Inflammatory macrophage treated with lipopolysaccharide for 1 hour (primary cell): ENCODE data around the gene IQCB1.
"Not testable (repeated sequence)": the region's sequence is repeated elsewhere in the genome, so short reads cannot be mapped to it uniquely, and the experiment has no call there.

Source experiments
- DNase-seq, 2 donors: peaks; one replicate each; pipeline ENCODE4 v3.0.0-alpha.2; 2020 to 2022

The IQCB1 gene

DNA sequence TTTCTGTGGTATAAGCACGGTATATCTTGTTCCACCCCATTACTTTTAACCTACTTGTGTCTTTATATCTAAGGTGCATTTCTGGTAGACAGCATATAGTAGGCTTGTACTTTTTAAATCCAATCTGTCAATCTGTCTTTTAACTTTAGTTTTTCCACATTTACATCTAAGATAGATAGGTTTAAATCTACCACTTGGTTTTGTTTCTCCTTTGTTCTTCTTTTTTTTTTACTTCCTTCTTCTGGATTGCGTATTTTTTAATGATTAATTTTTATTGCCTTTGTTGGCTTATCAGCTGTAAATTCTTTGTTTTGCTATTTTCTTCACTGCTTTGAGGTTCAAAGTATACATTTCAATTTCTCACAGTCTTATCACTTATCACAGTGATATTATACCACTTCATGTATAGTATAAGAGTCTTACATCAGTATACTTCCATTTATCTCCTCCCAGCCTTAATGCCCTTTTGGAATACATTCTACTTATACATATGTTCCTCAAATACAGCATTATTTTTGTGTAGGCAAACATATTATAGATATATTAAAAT, 31.0 kb downstream of the IQCB1 start:
- peak in 1 of 2 donors; percentile 3 for DNase-seq

DNA sequence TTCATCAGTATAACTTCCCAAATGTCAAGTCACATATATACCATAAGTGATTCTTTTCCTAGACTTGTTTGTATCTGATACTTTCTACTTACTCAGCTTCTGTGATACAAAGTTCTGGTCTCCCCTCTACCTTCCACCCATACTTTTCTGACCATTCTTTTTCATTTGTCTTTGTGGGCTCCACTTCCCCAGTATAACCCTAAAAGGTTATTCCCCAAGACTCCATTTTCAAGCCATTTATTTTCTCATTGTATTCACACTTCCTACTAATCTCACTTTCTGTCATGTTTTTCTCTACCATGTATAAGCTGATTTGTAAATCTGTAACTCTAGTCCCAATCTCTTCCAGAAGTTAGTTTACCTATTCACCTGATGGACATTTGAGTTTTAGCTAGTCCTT, 34.0 kb downstream of the IQCB1 start:
- no peak for DNase-seq

DNA sequence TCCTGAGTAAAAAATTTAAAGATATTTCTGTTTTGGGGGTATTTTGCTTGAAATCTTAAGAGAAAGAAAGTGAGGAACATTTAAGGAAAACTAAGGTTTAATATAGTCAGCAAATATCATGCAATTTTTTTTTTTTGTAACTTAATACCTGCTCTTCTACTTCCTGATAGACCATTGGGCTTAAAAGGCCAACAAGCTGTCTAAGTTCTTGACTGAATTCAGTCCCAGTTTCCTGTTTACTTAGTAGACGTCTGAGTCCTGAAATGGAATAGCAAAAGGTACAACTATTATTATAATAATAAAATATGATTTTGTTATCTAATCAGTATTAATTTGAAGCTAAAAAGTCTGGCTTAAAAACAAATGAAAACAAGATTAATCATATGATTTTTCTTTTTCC, 37.9 kb downstream of the IQCB1 start:
- DNase-seq, result no peak

DNA sequence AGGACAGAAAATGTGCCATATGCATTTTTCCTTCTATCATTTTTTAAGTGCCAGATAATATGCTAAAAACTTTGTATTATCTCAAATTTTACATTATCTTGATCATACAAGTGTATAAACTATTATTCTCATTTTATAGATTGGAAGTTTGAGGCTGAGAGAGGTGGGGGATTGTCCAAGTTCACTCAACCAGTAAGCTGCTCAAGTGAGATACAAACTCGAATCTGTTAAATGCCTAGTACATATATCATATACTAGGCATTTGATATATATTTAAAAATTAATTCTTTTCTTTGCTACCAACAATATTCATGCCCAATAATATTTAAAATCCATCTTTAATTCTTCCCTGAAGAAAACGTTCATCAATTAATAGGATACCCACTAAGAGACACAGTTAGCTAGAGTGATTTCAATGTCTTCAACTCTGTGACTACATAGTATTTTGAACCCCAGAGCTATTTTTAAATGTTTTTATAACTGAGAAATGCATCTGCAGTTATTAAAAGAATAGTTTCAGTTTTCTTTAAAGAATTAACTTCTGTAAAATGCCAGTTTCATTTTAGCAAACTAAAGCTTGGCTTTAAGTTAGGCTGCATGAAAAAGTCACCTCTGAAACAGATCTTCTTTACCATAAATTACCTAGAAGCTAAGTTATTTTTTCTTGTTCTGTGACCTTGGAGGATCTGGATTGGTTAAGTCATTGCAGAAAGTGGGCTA, 40.4 kb downstream of the IQCB1 start:
- no peak for DNase-seq

DNA sequence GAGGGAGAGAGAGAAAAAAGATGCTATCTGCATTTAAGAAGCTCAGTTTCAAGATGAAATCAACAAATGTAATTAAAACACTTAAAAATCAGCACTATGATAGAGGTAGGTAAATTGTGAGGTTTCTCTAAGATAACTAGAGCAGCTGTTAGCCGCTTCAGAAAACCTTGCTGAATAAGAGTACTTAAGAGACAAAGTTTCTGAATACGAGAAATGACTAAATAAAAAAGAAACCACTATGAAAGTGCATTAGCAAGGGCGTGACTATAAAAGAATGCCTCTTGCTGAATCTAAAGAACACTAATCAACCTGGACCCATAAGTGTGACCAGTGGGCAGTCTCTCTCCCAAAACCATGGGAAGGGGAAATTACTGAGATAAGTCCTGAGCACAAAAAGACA, 41.8 kb downstream of the IQCB1 start:
- no peak for DNase-seq

DNA sequence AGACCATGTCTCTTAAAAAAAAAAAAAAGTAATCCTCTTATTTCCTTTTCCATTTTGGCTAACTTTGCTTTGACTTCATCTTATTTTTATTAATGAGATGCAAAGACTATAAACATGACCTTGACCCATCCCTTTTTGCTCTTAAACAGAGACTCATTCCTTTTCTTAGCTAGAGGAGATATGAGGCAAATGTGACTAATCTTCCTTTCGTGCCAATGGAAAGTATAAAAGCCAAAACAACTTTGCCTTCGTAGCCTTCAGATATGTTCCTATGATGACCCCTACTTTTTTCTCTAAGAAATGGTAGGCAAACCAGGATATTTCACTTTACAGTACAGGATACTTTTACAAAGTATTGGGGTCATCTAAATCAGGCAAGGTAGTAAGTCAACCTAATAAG, 48.4 kb downstream of the IQCB1 start:
- DNase-seq, result no peak

DNA sequence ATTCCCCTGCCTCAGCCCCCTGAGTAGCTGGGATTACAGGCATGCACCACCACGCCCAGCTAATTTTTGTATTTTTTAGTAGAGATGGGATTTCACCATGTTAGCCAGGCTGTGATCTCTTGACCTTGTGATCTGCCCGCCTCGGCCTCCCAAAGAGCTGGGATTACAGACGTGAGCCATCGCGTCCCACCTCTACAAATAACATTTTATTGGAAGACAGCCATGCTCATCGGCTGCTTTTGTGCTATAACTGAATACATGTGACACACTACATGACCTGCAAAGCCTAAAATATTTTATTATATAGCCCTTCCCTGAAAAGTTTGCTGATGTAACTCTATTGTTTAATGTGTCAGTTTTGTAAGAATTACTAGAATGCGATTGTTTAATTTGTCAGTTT, 52.1 kb downstream of the IQCB1 start:
- not testable (repeated sequence) for DNase-seq

DNA sequence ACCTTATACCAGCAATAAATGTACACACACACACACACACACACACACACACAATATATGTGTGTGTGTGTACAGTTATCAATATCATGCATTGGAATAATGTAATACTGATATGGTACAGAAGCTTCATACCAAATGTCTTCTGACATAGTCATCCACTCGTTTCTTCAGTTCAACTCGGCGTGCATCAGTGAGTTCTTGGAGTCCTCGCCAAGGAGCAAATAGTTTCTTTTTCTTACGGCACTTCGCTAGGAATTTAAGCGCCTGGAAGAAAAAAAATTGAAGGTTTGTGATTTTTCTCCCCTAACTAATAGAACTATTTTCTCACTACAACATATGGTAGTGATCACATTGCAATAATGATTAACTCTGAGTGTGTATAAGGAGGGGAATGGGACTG, 53.2 kb downstream of the IQCB1 start:
- no peak for DNase-seq

DNA sequence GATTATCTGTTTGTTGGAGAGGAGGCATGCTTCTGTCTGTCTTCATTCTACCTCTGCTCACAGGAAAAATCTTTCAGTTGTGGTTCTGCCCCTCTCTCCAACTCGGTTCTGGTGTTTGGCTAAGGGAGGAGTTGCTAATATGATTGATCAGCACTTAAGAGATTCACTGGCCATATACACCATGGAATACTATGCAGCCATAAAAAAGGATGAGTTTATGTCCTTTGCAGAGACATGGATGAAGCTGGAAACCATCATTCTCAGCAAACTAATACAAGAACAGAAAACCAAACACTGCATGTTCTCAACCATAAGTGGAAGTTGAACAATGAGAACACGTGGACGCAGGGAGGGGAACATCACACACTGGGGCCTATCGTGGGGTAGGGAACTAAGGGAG, 59.8 kb downstream of the IQCB1 start:
- not testable (repeated sequence) for DNase-seq

DNA sequence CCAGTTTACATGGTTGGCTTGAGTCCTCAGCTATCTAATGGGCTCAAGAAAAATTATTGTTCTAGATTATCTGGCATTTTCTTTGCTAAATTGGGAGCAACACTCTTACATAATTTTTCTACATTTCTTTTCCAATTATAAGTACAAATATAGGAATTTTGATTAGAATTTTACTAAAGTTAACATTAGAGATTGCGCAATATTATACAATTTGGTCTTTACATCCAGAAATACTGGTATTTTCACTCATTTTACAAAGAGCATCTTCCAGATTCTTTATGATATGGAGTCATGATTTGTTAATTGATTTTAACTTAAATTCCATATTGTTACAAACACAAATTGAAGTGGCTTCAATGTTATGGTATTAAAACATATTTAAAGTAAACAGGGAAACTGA, 65.6 kb downstream of the IQCB1 start:
- no peak for DNase-seq

DNA sequence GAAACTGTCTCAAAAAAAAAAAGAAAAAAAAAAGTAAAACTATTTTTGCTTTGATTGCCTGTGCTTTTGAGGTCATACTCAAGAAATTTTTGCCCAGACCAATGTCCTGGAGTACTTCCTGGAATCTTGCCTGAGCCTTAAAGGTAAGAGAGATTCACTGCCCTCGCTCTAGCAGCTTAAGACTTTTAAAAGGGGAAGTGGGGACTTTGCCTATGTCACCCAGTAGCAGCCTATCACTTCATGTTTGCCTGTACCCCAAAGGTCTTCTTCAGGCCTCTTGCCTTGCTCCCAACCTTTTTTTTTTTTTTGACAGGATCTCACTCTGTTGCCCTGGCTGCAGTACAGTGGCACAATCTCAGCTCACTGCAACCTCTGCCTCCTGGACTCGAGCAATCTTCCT, 66.4 kb downstream of the IQCB1 start:
- no peak for DNase-seq

DNA sequence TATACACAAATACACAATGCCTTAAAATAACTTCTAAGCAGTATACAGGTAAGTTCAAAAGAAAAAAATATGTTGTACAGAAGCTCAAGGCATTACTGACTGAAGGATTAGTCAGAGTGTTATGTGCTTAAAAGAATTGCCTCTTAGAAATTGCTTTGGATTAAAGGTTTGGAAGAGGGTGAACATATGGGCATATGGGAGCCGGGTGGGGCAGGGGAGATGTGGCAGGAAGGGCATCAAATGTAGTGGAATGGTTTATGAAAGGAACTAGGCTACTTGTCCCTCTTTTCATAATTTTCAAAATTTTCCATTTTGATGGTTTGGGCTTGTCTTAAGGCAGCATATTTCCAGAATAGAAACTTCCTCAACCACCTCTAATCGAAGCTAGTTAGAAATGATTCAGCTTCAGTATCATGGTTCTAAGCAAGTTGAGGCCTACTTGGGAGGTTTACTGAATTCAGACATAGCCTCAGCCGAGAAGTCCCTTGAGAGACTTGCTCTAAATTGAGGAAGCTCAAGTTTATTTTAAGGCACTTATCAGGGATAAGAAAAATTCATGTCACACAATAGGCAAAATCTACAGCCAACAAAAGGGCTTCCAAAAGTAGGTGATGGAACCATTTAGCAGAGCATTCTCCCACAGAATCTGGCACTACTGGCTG, 75.2 kb downstream of the IQCB1 start:
- no peak for DNase-seq

DNA sequence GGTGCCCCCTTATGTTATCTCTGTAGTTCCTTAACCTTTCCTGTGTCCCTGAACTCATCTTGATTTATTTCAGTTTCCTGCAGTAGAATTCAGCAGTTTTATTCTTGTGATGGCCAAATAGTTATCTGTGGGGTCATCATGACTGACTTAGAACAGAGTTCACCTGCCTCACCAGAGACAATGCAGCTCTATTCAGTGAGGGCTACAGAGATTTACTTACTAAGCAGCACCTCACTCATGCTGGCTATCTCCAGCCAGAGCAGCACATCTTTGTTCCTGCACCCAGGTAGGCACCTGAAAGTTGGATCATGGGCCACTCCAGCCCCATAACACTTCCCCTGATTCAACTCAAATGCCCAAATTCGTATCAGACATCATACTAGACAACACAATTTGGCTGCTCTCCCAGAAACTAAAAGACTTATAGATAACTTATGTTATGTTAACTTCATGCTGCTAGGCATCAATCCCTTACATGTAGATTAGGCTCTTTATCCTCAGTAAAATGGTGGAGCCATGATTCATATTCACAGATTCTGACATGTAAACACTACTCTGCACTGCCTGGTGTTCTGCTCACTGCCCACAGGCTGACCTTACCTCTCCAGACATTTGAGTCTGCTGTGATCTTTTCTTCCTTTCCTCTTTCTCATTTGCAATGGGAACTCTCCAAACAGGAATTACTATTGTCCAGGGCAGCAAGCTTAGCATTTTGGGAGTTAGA, 76.0 kb downstream of the IQCB1 start:
- no peak for DNase-seq

DNA sequence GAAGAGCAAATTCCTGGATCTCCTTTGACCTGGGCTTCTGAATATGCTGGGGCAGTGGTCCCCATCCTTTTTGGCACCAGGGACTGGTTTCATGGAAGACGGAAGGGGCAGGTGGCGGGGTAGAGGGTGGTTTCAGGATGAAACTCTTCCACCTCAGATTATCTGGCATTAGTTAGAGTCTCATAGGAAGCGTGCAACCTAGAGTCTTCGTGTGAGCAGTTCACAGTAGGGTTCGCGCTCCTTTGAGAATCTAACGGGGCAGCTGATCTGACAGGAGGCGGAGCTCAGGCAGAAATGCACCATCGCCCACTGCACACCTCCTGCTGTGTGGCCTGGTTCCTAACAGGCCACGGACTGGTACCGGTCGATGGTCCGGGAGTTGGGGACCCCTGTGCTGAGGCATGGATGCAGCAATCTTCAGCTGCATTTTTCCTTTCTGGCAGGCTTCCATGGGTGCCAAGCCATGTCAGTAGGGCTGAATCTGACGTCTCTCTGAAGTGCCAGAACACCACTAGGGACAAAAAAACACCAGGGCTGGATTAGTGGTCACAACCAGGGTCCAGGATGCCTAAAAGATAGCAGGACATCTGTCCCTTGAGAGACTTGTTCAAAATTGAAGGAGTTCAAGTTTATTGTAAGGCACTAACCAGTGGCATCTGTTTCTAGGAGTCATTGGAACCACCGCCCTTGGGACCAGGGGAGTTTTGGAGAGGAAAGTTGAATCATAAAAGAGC, 76.9 kb downstream of the IQCB1 start:
- DNase-seq, result no peak

DNA sequence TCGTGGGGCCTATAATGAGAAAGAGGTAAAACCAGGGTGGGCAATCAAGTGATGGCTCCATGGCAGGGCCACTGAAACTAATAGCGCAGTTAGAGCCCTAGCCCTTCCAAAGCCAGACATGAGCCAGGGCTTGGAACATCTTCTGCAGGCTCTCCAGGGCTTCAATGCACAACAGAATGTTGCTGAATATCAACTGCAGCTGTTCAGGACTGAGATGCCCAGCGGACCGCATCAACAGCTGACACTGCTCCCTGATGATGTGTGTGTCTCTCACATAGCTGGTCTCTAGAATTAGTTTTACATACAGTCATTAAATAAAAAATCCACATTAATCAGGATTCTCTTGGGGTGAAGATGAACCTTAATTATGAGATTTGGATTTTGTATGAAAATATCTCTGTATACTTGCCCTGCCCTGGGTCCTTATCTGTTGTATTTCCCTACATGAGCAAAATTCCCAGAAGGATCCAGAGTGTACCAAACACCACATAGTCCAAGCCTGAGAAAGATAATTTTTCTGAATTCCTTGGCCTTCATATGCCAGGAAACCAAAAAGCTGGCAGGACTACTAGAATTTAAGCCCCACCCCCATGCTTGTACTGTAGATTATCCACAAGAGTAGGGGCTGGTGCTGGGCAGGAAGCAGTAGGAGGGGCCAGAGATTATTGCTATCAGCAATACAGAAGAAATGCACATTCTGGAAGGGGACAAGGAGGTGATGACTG, 77.6 kb downstream of the IQCB1 start:
- DNase-seq, result no peak

DNA sequence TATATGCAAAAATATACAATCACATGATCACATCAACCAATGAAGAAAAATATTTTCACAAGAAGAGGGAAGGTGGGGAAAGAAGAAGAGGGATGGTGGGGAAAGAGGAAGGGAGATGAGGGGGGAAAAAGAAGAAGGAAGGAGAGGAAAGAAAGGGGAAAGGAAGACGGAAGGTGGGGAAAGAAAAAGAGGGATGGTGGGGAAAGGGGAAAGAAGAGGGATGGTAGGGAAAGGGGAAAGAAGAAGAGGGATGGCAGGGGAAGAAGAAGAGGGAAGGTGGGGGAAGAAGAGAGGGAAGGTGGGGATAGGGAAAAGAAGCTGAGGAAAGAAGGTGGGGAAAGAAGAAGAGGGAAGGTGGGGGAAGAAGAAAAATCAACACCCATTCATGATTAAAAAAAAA, 82.1 kb downstream of the IQCB1 start:
- no peak for DNase-seq

DNA sequence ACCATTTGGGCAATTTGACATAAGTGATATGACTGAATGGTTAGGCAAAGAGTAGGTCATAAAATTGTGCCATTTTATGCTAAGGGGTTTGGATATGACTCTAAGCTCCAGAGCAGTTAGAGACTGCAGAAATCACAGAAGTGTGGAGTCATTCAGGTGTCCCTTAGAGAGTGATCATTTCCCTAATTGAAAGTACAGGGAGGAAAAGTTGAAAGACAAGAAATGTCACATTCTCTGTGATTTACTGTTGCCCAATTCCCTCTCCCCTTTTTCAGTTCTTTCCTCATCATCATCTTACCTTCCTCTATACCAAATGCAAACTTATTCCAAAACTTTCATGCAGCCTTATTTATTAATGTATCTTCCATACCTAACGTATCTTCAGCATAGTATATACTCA, 82.6 kb downstream of the IQCB1 start:
- DNase-seq, result no peak

DNA sequence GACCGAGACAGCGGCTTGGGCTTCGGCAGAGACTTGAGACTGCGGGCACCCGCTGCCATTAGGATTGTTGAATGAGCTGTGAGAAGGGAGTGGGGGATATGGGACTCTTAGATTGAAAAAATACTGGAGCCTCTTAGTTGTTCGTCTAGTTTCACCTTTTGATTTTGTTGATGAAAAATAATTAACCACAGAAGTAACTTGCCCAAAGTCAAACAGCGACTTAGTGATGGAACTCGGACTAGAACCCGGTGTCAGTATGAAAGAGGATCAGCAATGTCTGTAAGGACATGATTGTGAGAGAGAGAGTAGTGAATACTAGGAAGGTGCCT, 84.8 kb downstream of the IQCB1 start:
- DNase-seq, result no peak

DNA sequence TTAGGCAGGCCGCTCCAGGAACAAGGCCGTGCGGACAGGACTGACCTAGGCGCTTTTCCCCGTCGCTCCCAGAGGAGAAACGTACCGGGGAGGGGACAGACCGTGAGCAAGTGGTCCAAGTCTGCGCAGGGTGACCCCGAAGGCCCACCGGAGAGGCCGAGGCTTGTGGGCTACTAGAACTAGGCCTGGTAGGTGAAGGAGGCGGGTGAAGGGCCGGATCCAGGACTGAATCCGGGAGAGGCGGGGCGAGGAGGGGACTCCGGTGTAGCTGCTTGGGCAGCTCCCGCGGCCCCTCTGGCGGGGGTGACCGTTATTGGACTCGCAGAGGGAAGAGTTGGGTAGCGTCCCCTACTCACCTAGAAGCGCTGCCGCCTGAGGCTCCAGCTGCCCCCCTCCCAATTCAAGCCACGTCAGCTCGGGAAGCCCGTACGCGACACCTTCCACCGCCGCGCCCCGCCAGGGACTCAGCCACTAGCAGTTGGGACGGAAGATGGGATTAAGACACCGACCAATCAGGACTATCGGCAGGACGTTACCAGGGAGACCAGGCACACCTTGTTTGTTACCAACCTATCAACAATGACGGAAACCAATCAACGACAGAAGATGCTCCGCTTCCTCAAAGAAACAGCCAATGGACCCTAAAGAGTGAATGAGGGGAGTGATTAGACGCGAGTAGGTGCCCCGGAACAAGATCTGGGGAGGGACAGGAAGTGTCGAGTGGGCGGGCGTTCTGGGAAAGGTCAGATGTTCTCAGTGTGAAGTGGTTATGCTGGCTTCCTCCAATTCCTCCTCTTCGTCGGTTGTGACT, 85.4 kb downstream of the IQCB1 start, which contains the start of gene GOLGB1:
Gene GOLGB1, minus strand, starts transcription at position 466 of the 811 bp plus-strand sequence. CDS start 18,770 bp downstream, outside the sequence.
- DNase-seq, result peak; percentile 96 to 100

DNA sequence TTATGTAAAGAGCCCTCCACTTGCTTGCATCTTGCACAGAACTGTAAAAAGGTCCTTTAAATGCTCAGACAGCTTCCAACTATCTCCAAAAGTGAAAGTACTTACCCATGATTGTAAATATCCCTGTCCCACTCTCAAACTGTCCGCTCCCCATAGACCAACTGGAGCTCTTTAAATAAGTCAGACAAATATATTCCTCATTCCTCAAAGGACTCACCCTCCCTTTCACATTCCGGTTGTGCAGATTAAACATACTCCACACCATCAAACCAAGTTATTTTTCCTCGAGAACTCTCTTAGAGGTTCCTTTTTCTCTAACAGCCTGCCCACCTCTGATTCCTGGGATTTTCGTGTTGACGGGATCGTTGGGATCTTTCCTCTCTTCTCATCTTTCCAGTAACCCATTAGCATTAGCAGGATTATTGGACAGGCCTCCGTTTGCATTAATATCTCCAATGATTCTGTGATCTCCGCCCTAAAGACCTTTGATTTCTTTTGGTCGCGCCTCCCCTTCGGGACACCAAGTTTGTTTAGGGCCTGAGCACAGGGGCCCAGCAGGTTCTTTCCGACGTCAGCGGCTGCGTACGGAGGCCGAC, 86.1 kb downstream of the IQCB1 start:
- DNase-seq, result peak; percentile 46 to 51

DNA sequence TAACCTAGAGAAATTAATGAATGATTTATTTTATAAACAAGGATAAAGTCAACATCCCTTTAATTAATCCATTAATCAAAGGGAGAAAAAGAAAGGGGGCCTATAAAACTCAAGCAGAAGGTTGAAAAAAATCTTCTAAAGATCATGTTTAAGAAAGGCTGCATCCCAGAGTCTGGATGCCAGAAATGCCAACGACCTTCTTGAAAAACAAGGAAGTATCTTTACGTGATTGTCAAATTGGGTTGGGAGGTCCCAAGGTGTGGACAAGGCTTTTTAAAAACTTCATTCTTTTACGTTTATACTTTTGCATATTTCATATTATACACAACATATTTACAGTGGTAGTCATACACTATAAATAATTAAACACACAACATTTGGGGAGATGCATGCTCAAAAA, 86.9 kb downstream of the IQCB1 start:
- DNase-seq, result peak in 1 of 2 donors; percentile 4
